T-helper 17 cell (primary cell): ENCODE results near the gene ANKFN1. TPM values are rescaled to one million over a fixed set of nuclear protein-coding genes. Genes with fewer than 3 reads are reported as not detected.

ENCODE experiments used
- ATAC-seq: fragments of 150-1000 bp; cut with Tn5 transposase; 2 replicates; pipeline ENCODE4 v1.10.0; 2021; ENCODE audit warnings: mild to moderate bottlenecking, moderate library complexity
- DNase-seq, 3 donors: peaks; one replicate each; pipeline versions ENCODE4 v3.0.0 to v3.0.0-alpha.2; 2020 to 2021
- H3K9me3 ChIP-seq: one replicate; pipeline ENCODE4 v1.7.0; 2013; ENCODE audit warnings: low read length, mild to moderate bottlenecking; ENCODE audit not compliant: control insufficient read depth, poor library complexity, severe bottlenecking
- H3K27ac Mint-ChIP-seq: one replicate; pipeline ENCODE4 v1.8.0; 2022; ENCODE audit warnings: mild to moderate bottlenecking, moderate library complexity, mixed read lengths
- H3K27me3 Mint-ChIP-seq: one replicate; pipeline ENCODE4 v1.8.0; 2022; ENCODE audit warnings: mixed read lengths
- H3K36me3 Mint-ChIP-seq: one replicate; pipeline ENCODE4 v1.8.0; 2022; ENCODE audit warnings: low read depth, mixed read lengths
- H3K4me1 Mint-ChIP-seq: one replicate; pipeline ENCODE4 v1.8.0; 2022; ENCODE audit warnings: mild to moderate bottlenecking, mixed read lengths
- H3K4me3 Mint-ChIP-seq: one replicate; pipeline ENCODE4 v1.8.0; 2022; ENCODE audit warnings: mild to moderate bottlenecking, moderate library complexity, mixed read lengths
- total RNA-seq, 4 donors: library from RNA in 2 of 4; stranded (reverse) in 2 of 4; gene quantifications; one replicate each; pipeline ENCODE4 v1.2.3 and lab custom pipeline; 2022 to 2026

The ANKFN1 gene
- total RNA-seq, 2 donors from 2014 or later: not detected

DNA sequence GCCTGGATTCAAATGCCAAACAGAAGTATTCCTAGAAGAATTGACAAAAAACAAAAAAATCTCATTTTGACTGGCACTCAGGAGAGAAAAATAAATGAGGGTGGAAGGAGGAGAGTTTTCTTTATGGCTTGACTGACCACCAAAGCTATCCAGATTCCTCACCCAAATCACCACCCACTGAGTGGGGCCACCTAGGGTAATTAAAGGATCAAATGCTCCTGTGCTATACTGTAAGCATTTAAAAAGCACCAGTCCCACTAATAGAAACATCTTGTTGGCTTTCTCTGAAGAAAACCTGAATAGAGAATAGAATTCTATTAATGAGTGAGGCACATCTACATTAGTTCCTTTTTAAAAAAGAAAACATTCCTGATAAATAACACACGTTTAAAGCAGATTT is 163.3 kb downstream of the ANKFN1 start:
- no peak for ATAC-seq
- Mint-ChIP-seq H3K27ac (no peak overlapping the region), H3K27me3 (peaks cover 54% of the 10 kb centered on the region), H3K4me1 (no peaks in the 10 kb centered on the region), H3K4me3 (no peak overlapping the region), H3K36me3 (no peaks in the 10 kb centered on the region)
- DNase-seq: no peak
- no peaks in the 10 kb centered on the region for H3K9me3 ChIP-seq

- H3K4me1 Mint-ChIP-seq: no peaks in the 10 kb centered on the region
- H3K4me3 Mint-ChIP-seq: no peak overlapping the region
- no peak overlapping the region for H3K27ac Mint-ChIP-seq
- no peak for ATAC-seq
- no peak for DNase-seq
- no peaks in the 10 kb centered on the region for H3K9me3 ChIP-seq
- H3K27me3 Mint-ChIP-seq: peaks cover 55% of the 10 kb centered on the region
- no peaks in the 10 kb centered on the region for H3K36me3 Mint-ChIP-seq
Observed at GRCh38 chr17:56317351-56318208, 164.3 kb downstream of the ANKFN1 start.

GRCh38 chr17:56319531-56319930 is 166.3 kb downstream of the ANKFN1 start:
- Mint-ChIP-seq H3K4me1 (no peaks in the 10 kb centered on the region), H3K27me3 (peaks cover 50% of the 10 kb centered on the region), H3K4me3 (no peak overlapping the region), H3K27ac (no peak overlapping the region), H3K36me3 (no peaks in the 10 kb centered on the region)
- H3K9me3 ChIP-seq: no peaks in the 10 kb centered on the region
- ATAC-seq (no peak), DNase-seq (no peak)

GRCh38 chr17:56320443-56320842 is 167.2 kb downstream of the ANKFN1 start:
- peaks cover 46% of the 10 kb centered on the region for H3K27me3 Mint-ChIP-seq
- no peaks in the 10 kb centered on the region for H3K9me3 ChIP-seq
- no peak overlapping the region for H3K4me3 Mint-ChIP-seq
- no peaks in the 10 kb centered on the region for H3K36me3 Mint-ChIP-seq
- H3K27ac Mint-ChIP-seq: no peak overlapping the region
- DNase-seq (no peak), ATAC-seq (no peak)
- no peaks in the 10 kb centered on the region for H3K4me1 Mint-ChIP-seq

- H3K36me3 Mint-ChIP-seq: no peaks in the 10 kb centered on the region
- DNase-seq (no peak), ATAC-seq (no peak)
- no peak overlapping the region for H3K4me3 Mint-ChIP-seq
- H3K9me3 ChIP-seq: no peaks in the 10 kb centered on the region
- no peaks in the 10 kb centered on the region for H3K4me1 Mint-ChIP-seq
- no peak overlapping the region for H3K27ac Mint-ChIP-seq
- H3K27me3 Mint-ChIP-seq: peaks cover 44% of the 10 kb centered on the region
Observed at GRCh38 chr17:56322991-56323390, 169.7 kb downstream of the ANKFN1 start.

DNA sequence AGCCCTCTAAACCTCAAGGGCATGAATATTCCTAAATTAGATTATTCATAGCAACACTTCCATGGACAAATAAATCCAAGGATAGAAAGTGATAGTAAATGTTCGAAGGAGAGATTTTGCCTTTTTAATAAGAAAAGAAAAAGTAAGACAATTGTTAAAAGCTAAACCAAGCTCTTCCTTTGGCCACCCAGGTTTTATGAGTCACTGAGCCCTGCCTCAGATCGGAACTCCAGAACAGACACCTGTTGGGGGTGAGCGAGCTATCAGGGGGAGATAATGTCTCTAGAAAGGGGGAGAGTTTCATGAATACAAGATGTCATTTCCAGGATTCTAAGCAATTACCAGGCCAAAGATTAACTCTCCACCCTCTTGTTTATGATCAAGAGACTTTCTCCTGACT is 171.4 kb downstream of the ANKFN1 start:
- no peaks in the 10 kb centered on the region for H3K4me1 Mint-ChIP-seq
- H3K4me3 Mint-ChIP-seq: no peak overlapping the region
- no peak for ATAC-seq
- H3K27me3 Mint-ChIP-seq: peaks cover 43% of the 10 kb centered on the region
- no peak for DNase-seq
- no peaks in the 10 kb centered on the region for H3K36me3 Mint-ChIP-seq
- H3K9me3 ChIP-seq: no peaks in the 10 kb centered on the region
- no peak overlapping the region for H3K27ac Mint-ChIP-seq

GRCh38 chr17:56325313-56326000 is 172.2 kb downstream of the ANKFN1 start:
- H3K4me3 Mint-ChIP-seq: no peak overlapping the region
- peaks cover 39% of the 10 kb centered on the region for H3K27me3 Mint-ChIP-seq
- H3K27ac Mint-ChIP-seq: no peak overlapping the region
- no peaks in the 10 kb centered on the region for H3K36me3 Mint-ChIP-seq
- H3K4me1 Mint-ChIP-seq: no peaks in the 10 kb centered on the region
- H3K9me3 ChIP-seq: no peaks in the 10 kb centered on the region
- DNase-seq (no peak), ATAC-seq (no peak)

- H3K36me3 Mint-ChIP-seq: no peaks in the 10 kb centered on the region
- DNase-seq (no peak), ATAC-seq (no peak)
- no peaks in the 10 kb centered on the region for H3K4me1 Mint-ChIP-seq
- no peaks in the 10 kb centered on the region for H3K9me3 ChIP-seq
- no peak overlapping the region for H3K27ac Mint-ChIP-seq
- H3K27me3 Mint-ChIP-seq: peaks cover 34% of the 10 kb centered on the region
- H3K4me3 Mint-ChIP-seq: no peak overlapping the region
Observed at GRCh38 chr17:56326001-56326359, 172.7 kb downstream of the ANKFN1 start.

DNA sequence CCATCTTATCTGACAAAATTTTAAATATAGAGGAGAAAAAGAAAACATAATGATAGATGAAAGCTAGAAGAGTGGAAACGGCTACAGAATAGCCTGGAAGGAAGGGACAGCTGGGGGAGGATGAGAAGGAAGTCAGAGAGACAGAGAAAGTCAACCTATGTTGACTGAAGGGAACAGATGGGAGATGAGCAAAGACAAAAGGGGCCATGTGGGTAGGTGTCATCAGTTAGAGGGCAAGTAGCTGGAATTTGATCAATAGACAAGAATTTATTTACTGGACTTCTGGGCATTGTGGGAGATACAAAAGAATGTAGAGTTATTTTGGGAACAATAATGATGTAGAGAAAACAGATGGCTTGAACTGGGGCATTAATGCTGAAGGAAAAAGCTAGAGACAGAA is 194.4 kb downstream of the ANKFN1 start:
- no peaks in the 10 kb centered on the region for H3K4me1 Mint-ChIP-seq
- DNase-seq (no peak), ATAC-seq (no peak)
- no peak overlapping the region for H3K4me3 Mint-ChIP-seq
- no peak overlapping the region for H3K27ac Mint-ChIP-seq
- no peaks in the 10 kb centered on the region for H3K27me3 Mint-ChIP-seq
- H3K36me3 Mint-ChIP-seq: no peaks in the 10 kb centered on the region
- no peaks in the 10 kb centered on the region for H3K9me3 ChIP-seq

- H3K4me1 Mint-ChIP-seq: no peaks in the 10 kb centered on the region
- no peak overlapping the region for H3K4me3 Mint-ChIP-seq
- H3K27ac Mint-ChIP-seq: no peak overlapping the region
- no peak for DNase-seq
- no peaks in the 10 kb centered on the region for H3K27me3 Mint-ChIP-seq
- ATAC-seq: no peak
- H3K36me3 Mint-ChIP-seq: no peaks in the 10 kb centered on the region
- H3K9me3 ChIP-seq: no peaks in the 10 kb centered on the region
Observed at GRCh38 chr17:56350592-56350991, 197.3 kb downstream of the ANKFN1 start.

DNA sequence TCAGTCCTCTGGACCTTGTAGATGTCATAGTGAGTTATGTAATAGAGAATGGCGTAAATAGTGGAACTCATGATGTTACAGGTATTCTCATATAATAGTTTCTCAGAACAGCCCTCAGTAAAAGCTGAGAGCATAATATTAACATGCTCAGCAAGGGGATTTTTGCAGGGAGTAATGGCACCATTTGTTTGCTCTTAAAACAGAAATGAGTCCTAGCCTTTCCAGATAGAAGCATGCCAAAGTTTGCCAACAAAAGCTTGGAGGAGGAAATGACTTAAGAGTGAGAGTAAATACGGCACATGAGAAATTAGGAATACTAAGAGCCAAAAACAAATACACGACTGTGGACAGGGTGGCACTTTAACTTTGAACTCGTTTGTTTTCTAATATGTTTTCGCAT is 198.4 kb downstream of the ANKFN1 start:
- no peaks in the 10 kb centered on the region for H3K36me3 Mint-ChIP-seq
- no peak overlapping the region for H3K4me3 Mint-ChIP-seq
- H3K27me3 Mint-ChIP-seq: peaks cover 5% of the 10 kb centered on the region
- ATAC-seq: no peak
- H3K4me1 Mint-ChIP-seq: no peaks in the 10 kb centered on the region
- H3K9me3 ChIP-seq: no peaks in the 10 kb centered on the region
- no peak overlapping the region for H3K27ac Mint-ChIP-seq
- no peak for DNase-seq

DNA sequence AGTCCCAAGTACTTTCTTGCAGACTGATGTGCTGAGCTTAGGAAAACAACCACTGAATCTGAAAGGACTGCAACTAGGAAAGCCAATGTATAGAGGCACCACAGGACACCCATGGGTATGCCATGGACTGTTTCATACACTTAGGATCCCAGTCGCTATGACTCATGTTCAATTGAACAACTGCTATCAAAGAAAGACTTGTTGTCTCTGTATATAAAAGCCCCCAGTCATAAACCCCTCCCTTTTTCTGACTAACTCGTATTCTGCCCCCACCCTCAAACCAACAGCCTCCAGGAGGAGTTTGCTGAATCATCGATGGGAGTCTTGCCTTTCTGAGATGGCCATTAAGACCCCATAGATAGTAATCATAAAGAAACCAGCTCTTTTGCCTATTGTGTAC is 205.4 kb downstream of the ANKFN1 start:
- Mint-ChIP-seq H3K4me3 (no peak overlapping the region), H3K36me3 (no peaks in the 10 kb centered on the region), H3K4me1 (no peaks in the 10 kb centered on the region), H3K27me3 (peaks cover 28% of the 10 kb centered on the region), H3K27ac (no peak overlapping the region)
- DNase-seq (no peak), ATAC-seq (no peak)
- no peaks in the 10 kb centered on the region for H3K9me3 ChIP-seq

DNA sequence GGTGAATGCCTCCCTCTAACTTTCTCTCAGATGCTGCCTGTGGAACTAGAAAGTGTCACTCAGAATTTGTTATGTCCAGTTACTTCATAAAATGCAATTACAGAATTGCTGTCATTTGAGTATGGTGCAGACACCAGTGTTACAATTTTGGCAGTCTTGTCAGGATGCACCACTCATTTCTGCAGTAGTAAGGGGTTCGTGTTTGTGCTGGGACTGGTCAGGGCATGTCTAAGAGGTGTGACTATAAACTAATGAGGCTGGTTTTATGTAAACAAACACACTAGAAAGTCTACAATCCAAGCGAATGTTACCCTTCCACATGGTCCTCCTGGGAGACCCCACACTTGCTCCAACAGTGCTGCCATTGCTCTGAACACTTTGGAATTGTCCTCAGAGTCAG is 206.2 kb downstream of the ANKFN1 start:
- Mint-ChIP-seq H3K27me3 (peaks cover 28% of the 10 kb centered on the region), H3K36me3 (no peaks in the 10 kb centered on the region), H3K27ac (no peak overlapping the region), H3K4me3 (no peak overlapping the region), H3K4me1 (no peaks in the 10 kb centered on the region)
- ATAC-seq (no peak), DNase-seq (no peak)
- no peaks in the 10 kb centered on the region for H3K9me3 ChIP-seq

DNA sequence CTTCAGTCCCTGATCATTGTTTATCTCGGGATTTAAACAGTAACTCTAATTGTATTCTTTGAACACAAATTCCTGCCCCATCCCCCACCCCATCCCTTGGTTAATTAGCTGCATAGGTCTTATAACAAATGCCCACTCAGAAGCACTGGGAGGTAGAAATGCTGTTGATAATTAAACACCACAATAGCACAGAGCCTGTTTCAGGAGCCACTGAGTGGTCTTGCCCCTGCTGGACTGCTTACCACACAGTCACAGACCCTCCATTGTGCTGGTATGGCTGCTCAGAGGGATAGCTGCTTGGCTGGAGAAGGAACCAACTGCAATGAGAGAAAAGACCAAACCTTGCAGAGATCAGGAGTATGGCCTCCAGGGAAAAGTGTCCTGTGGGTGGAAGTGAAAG is 214.1 kb downstream of the ANKFN1 start:
- no peak overlapping the region for H3K4me3 Mint-ChIP-seq

More for the DNA sequence above, 214.1 kb downstream of the ANKFN1 start:
- ATAC-seq (no peak), DNase-seq (no peak)
- Mint-ChIP-seq H3K27me3 (peaks cover 28% of the 10 kb centered on the region), H3K27ac (no peak overlapping the region), H3K36me3 (no peaks in the 10 kb centered on the region), H3K4me1 (no peaks in the 10 kb centered on the region)
- H3K9me3 ChIP-seq: no peaks in the 10 kb centered on the region
